GM12878 (cell line): ENCODE data around the gene COL4A2. TPM values are rescaled to one million over a fixed set of nuclear protein-coding genes. Genes with fewer than 3 reads are reported as not detected.

Experiments
- ATAC-seq: fragments of 200-7000 bp; cut with Tn5 transposase; 3 replicates; pipeline ENCODE4 v1.9.1; 2020; ENCODE audit warnings: mild to moderate bottlenecking, moderate library complexity
- BruUV-seq: library from RNA; stranded (reverse); fragments of 400-500 nt; replicated peaks from 2 replicates; lab custom pipeline; 2021; lab: Mats Ljungman, UMichigan
- CTCF ChIA-PET: fragments of 300-600 bp; sonication (Branson Sonifier 250); formaldehyde crosslinking; extraction: SDS; loops from one replicate; lab custom pipeline; 2021; ENCODE audit warnings: inconsistent platforms; lab: Yijun Ruan, JAX
- POLR2A ChIA-PET: fragments of 350-600 bp; formaldehyde crosslinking; extraction: SDS; loops from one replicate; lab custom pipeline; 2021; ENCODE audit warnings: inconsistent platforms; lab: Charles Lee
- RAD21 ChIA-PET: fragments of 300-600 bp; sonication (Branson Sonifier 250); formaldehyde crosslinking; loops from one replicate; lab custom pipeline; 2023; ENCODE audit warnings: antibody characterized with exemption; ENCODE audit not compliant: unreplicated experiment; lab: Charles Lee
- SMC1A ChIA-PET: fragments of 300-600 bp; sonication (Branson Sonifier 250); formaldehyde crosslinking; loops from one replicate; lab custom pipeline; 2023; ENCODE audit not compliant: unreplicated experiment, uncharacterized antibody; lab: Charles Lee
- DNase-seq: peaks from one replicate; pipeline ENCODE4 v3.0.0-alpha.2; 2011; ENCODE audit warnings: low read depth, low spot score
- FAIRE-seq: peaks from 3 replicates; lab custom pipeline; 2011; peaks lifted over from hg19 to GRCh38; lab: Jason Lieb, UNC
- H2AFZ ChIP-seq: 2 replicates; pipeline ENCODE4 v1.6.0; 2011; ENCODE audit warnings: low read depth, low read length, control low read depth; ENCODE audit not compliant: control insufficient read depth
- H3K27ac ChIP-seq: 2 replicates; pipeline ENCODE4 v1.5.1; 2011; ENCODE audit warnings: control low read depth; ENCODE audit not compliant: control insufficient read depth, insufficient read depth
- H3K27me3 ChIP-seq, 2 experiments: replicated peaks in 1 of 2; 2 replicates each; pipeline versions ENCODE4 v1.6.0 to v1.6.1; 2011; ENCODE audit warnings: low read length in 1 of 2; ENCODE audit not compliant: control insufficient read depth in 2 of 2, insufficient read depth in 2 of 2
- H3K36me3 ChIP-seq, 2 experiments: 2 replicates each; pipeline ENCODE4 v1.5.1; 2011; ENCODE audit warnings: low read length in 1 of 2; ENCODE audit not compliant: control insufficient read depth in 2 of 2, insufficient read depth in 2 of 2
- H3K4me1 ChIP-seq: 2 replicates; pipeline ENCODE4 v1.6.1; 2011; ENCODE audit warnings: mild to moderate bottlenecking, low read length, moderate library complexity, mixed read lengths; ENCODE audit not compliant: control insufficient read depth, insufficient read depth
- H3K4me2 ChIP-seq: 2 replicates; pipeline ENCODE4 v1.6.0; 2011; ENCODE audit warnings: control low read depth; ENCODE audit not compliant: control insufficient read depth, insufficient read depth
- H3K4me3 ChIP-seq: fragments of 200-600 bp; sonication (generic); 2 replicates; pipeline ENCODE4 v1.5.1; 2016
- H3K79me2 ChIP-seq: 2 replicates; pipeline ENCODE4 v1.6.0; 2011; ENCODE audit warnings: low read length; ENCODE audit not compliant: control insufficient read depth, insufficient read depth
- H3K9ac ChIP-seq: 2 replicates; pipeline ENCODE4 v1.8.0; 2011; ENCODE audit warnings: low read length, control low read depth, mixed read lengths; ENCODE audit not compliant: control insufficient read depth, insufficient read depth
- H3K9me3 ChIP-seq: replicated peaks from 3 replicates; pipeline ENCODE4 v1.5.1; 2011; ENCODE audit warnings: mild to moderate bottlenecking, low read length; ENCODE audit not compliant: control insufficient read depth, insufficient read depth
- H4K20me1 ChIP-seq: 2 replicates; pipeline ENCODE4 v1.6.0; 2011; ENCODE audit not compliant: control insufficient read depth, insufficient read depth
- BCL11A ChIP-seq: IDR thresholded peaks from 2 replicates; pipeline ENCODE4 v1.6.1; 2011; ENCODE audit warnings: low read depth, low read length
- FOXK2 ChIP-seq: fragments of 450-650 bp; IDR thresholded peaks from 2 replicates; pipeline ENCODE4 v1.6.1; 2017; ENCODE audit warnings: mild to moderate bottlenecking, moderate library complexity
- HCFC1 ChIP-seq: fragments of 150-350 bp; IDR thresholded peaks from 2 replicates; pipeline ENCODE4 v1.6.1; 2014; ENCODE audit warnings: low read length
- HDGF ChIP-seq: fragments of 450-650 bp; IDR thresholded peaks from 2 replicates; pipeline ENCODE4 v1.6.1; 2016; ENCODE audit warnings: antibody characterized with exemption
- KAT2A ChIP-seq: conservative IDR thresholded peaks from 2 replicates; pipeline ENCODE4 v1.6.1; 2011; ENCODE audit warnings: low read depth, low read length; ENCODE audit not compliant: control insufficient read depth
- MTA3 ChIP-seq: IDR thresholded peaks from 2 replicates; pipeline ENCODE4 v1.6.1; 2012; ENCODE audit warnings: low read length, inconsistent platforms, borderline replicate concordance
- TAF1 ChIP-seq: IDR thresholded peaks from 2 replicates; pipeline ENCODE4 v1.6.1; 2011; ENCODE audit warnings: mild to moderate bottlenecking, low read depth, low read length, borderline replicate concordance
- WRNIP1 ChIP-seq: IDR thresholded peaks from 2 replicates; pipeline ENCODE4 v1.6.1; 2011; ENCODE audit warnings: low read depth, low read length, improper control_type of control experiment, borderline replicate concordance
- WGBS: methylation state at CpG from one replicate; pipeline ENCODE4 v1.1.6; 2016; ENCODE audit warnings: low lambda C conversion rate; ENCODE audit not compliant: insufficient replicate concordance, insufficient coverage; ENCODE audit errors: missing lambda C conversion rate; 5-methylcytosine and 5-hydroxymethylcytosine counted together
- in situ Hi-C: fragments of 300-500 bp; cut with MboI; formaldehyde crosslinking; loops from 9 replicates; pipeline ENCODE4 v1.14.3; 2018; ENCODE audit warnings: mixed read lengths
- intact Hi-C: fragments of 100-400 bp; cut with micrococcal nuclease; formaldehyde crosslinking; loops from one replicate; pipeline ENCODE4 v1.14.2; 2022; ENCODE audit not compliant: unreplicated experiment
- polyA plus RNA-seq, 11 experiments: library from polyadenylated mRNA; depleted of rRNA in 4 of 11; unstranded in 6 of 11; stranded (reverse) in 5 of 11; fragments of >200 nt; fragmentation: Nextera tagmentation in 4 of 11; fragmentation: Illumina TruSeq in 1 of 11; extraction: Ambion mirVana in 4 of 11; extraction: Trizol in 1 of 11; gene quantifications; 1 replicate in 1 of 11; 2 replicates in 10 of 11; pipeline versions ENCODE4 v1.2.1 to v1.2.3, GENCODE V29; 2011 to 2016; ENCODE audit warnings: inconsistent platforms in 2 of 11, missing spikeins in 2 of 11, low read depth in 1 of 11
- total RNA-seq, 4 experiments: library from RNA; depleted of rRNA in 3 of 4; stranded (reverse); fragments of >200 nt in 3 of 4; fragmentation: Illumina TruSeq in 1 of 4; extraction: Trizol in 1 of 4; gene quantifications; 2 replicates each; pipeline versions ENCODE4 v1.2.1 to v1.2.3, GENCODE V29; 2013 to 2021
- TF ChIP-seq, protein P1 (sequence below): fragments of 450-650 bp; IDR thresholded peaks from 2 replicates; pipeline ENCODE4 v1.6.1; 2016; ENCODE audit warnings: mild to moderate bottlenecking, moderate library complexity, borderline replicate concordance

The COL4A2 gene
- total and polyA plus RNA-seq, 10 of the 15 experiments (the other 5 are each of a cell fraction or from before 2014, with no cell fraction given): 0.16 to 1.6 (median 0.62) TPM; not detected in 3

GRCh38 chr13:110339263-110339662 is 32.2 kb downstream of the COL4A2 start:
- RAD21 ChIA-PET: interaction anchor here (0.9 to 1.4 kb wide), 2 partner anchors 33 to 115 kb away, joined by 3 read pairs; no protein-coding TSS in a partner anchor

More at GRCh38 chr13:110339263-110339662, 32.2 kb downstream of the COL4A2 start:
- Histone ChIP-seq H3K4me3 (no peak overlapping the region), H3K4me2 (no peak overlapping the region), H3K36me3 (no peaks in the 10 kb centered on the region), H4K20me1 (no peaks in the 10 kb centered on the region), H3K27ac (no peak overlapping the region), H3K9ac (no peak overlapping the region), H3K9me3 (peaks cover 5% of the 10 kb centered on the region; the same call in 2 of the 3 replicates), H3K4me1 (peaks cover 5% of the 10 kb centered on the region), H3K27me3 (no peaks in the 10 kb centered on the region), H3K79me2 (no peaks in the 10 kb centered on the region), H2AFZ (no peak overlapping the region)
- intact Hi-C loops (no loop called here), in situ Hi-C loops (no loop called here)
- ChIA-PET SMC1A (interaction anchor here (0.8 to 1.2 kb wide), 2 partner anchors 30 to 82 kb away, joined by 3 to 4 read pairs; no protein-coding TSS in a partner anchor), POLR2A (no interaction called here), CTCF (no interaction called here)
- BruUV-seq: no TSS peak
- no peak for DNase-seq
- FAIRE-seq: no peak
- TF ChIP-seq TAF1 (no peak), MTA3 (no peak), KAT2A (no peak), HCFC1 (no peak), WRNIP1 (no peak), FOXK2 (no peak), BCL11A (no peak), HDGF (no peak)
- TF ChIP-seq, protein P1, sequence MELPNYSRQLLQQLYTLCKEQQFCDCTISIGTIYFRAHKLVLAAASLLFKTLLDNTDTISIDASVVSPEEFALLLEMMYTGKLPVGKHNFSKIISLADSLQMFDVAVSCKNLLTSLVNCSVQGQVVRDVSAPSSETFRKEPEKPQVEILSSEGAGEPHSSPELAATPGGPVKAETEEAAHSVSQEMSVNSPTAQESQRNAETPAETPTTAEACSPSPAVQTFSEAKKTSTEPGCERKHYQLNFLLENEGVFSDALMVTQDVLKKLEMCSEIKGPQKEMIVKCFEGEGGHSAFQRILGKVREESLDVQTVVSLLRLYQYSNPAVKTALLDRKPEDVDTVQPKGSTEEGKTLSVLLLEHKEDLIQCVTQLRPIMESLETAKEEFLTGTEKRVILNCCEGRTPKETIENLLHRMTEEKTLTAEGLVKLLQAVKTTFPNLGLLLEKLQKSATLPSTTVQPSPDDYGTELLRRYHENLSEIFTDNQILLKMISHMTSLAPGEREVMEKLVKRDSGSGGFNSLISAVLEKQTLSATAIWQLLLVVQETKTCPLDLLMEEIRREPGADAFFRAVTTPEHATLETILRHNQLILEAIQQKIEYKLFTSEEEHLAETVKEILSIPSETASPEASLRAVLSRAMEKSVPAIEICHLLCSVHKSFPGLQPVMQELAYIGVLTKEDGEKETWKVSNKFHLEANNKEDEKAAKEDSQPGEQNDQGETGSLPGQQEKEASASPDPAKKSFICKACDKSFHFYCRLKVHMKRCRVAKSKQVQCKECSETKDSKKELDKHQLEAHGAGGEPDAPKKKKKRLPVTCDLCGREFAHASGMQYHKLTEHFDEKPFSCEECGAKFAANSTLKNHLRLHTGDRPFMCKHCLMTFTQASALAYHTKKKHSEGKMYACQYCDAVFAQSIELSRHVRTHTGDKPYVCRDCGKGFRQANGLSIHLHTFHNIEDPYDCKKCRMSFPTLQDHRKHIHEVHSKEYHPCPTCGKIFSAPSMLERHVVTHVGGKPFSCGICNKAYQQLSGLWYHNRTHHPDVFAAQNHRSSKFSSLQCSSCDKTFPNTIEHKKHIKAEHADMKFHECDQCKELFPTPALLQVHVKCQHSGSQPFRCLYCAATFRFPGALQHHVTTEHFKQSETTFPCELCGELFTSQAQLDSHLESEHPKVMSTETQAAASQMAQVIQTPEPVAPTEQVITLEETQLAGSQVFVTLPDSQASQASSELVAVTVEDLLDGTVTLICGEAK: no peak
- ATAC-seq: no peak
- 11% methylated on average over 6 of the region's 6 CpGs for WGBS
